HepG2 (cell line): ENCODE measurements around the gene STARD13. TPM values are rescaled to one million over a fixed set of nuclear protein-coding genes. Genes with fewer than 3 reads are reported as not detected.

ENCODE experiments used
- ATAC-seq: fragments of 200-7000 bp; cut with Tn5 transposase; 3 replicates; pipeline ENCODE4 v1.9.1; 2020; ENCODE audit warnings: mild to moderate bottlenecking, moderate library complexity
- BruUV-seq: library from RNA; stranded (reverse); fragments of 400-500 nt; replicated peaks from 2 replicates; lab custom pipeline; 2021; lab: Mats Ljungman, UMichigan
- CTCF ChIA-PET: fragments of 300-600 bp; formaldehyde crosslinking; extraction: SDS; loops from one replicate; lab custom pipeline; 2021; ENCODE audit warnings: low total read pairs, inconsistent platforms, low intra/inter-chr PET ratio; lab: Yijun Ruan, JAX
- POLR2A ChIA-PET: fragments of 350-600 bp; sonication (Branson Sonifier 250); formaldehyde crosslinking; loops from one replicate; lab custom pipeline; 2020; ENCODE audit warnings: antibody characterized with exemption, inconsistent platforms; lab: Yijun Ruan, JAX
- DNase-seq: peaks from one replicate; pipeline ENCODE4 v3.0.0-alpha.2; 2015; ENCODE audit warnings: low spot score
- FAIRE-seq: peaks from 3 replicates; lab custom pipeline; 2011; peaks lifted over from hg19 to GRCh38; lab: Jason Lieb, UNC
- H2AFZ ChIP-seq: one replicate; pipeline ENCODE4 v1.6.1; 2011; ENCODE audit warnings: low read length, inconsistent platforms
- H3K27ac ChIP-seq: fragments of 300-600 bp; 3 replicates; pipeline ENCODE4 v1.8.0; 2011; ENCODE audit warnings: mixed run types, mild to moderate bottlenecking, mixed read lengths, low read length, inconsistent platforms; ENCODE audit not compliant: insufficient read depth; ENCODE audit errors: extremely low read length
- H3K27me3 ChIP-seq, 2 experiments: fragments of 200-600 bp in 1 of 2; 2 replicates in 1 of 2; 3 replicates in 1 of 2; pipeline versions ENCODE4 v1.6.0 to v1.8.0; 2011; ENCODE audit warnings: low read length in 2 of 2, mild to moderate bottlenecking in 2 of 2, moderate library complexity in 2 of 2, inconsistent platforms in 1 of 2; ENCODE audit not compliant: insufficient read depth in 2 of 2, control insufficient read depth in 1 of 2
- H3K36me3 ChIP-seq, 2 experiments: fragments of 200-600 bp in 1 of 2; replicated peaks in 1 of 2; 2 replicates in 1 of 2; 3 replicates in 1 of 2; pipeline versions ENCODE4 v1.5.1 to v1.8.0; 2011; ENCODE audit warnings: low read length in 2 of 2, inconsistent platforms in 1 of 2; ENCODE audit not compliant: insufficient read depth in 2 of 2, control insufficient read depth in 1 of 2
- H3K4me1 ChIP-seq: 2 replicates; pipeline ENCODE4 v1.5.1; 2012; ENCODE audit warnings: low read length, inconsistent platforms; ENCODE audit not compliant: insufficient read depth
- H3K4me2 ChIP-seq: 2 replicates; pipeline ENCODE4 v1.6.0; 2011; ENCODE audit warnings: low read depth, low read length, inconsistent platforms
- H3K4me3 ChIP-seq, 3 experiments: fragments of 200-600 bp in 1 of 3; sonication (generic), shearing (Covaris generic) in 1 of 3; replicated peaks in 1 of 3; 2 replicates each; pipeline ENCODE4 v1.5.1; 2011 to 2016; ENCODE audit warnings: low read length in 3 of 3, inconsistent platforms in 2 of 3, low read depth in 2 of 3, mild to moderate bottlenecking in 2 of 3, control low read depth in 1 of 3, mixed read lengths in 1 of 3; ENCODE audit not compliant: insufficient read depth in 1 of 3
- H3K79me2 ChIP-seq: one replicate; pipeline ENCODE4 v1.6.1; 2011; ENCODE audit warnings: low read length, inconsistent platforms; ENCODE audit not compliant: insufficient read depth
- H3K9ac ChIP-seq: 2 replicates; pipeline ENCODE4 v1.6.0; 2011; ENCODE audit warnings: mild to moderate bottlenecking, low read depth, low read length, inconsistent platforms; ENCODE audit not compliant: insufficient read depth
- H3K9me3 ChIP-seq: 2 replicates; pipeline ENCODE4 v1.5.1; 2012; ENCODE audit warnings: mild to moderate bottlenecking, low read length
- H4K20me1 ChIP-seq: 2 replicates; pipeline ENCODE4 v1.6.0; 2011; ENCODE audit warnings: inconsistent platforms, mild to moderate bottlenecking, low read length, moderate library complexity; ENCODE audit not compliant: insufficient read depth
- ATAD3A ChIP-seq: sonication (generic); formaldehyde crosslinking; IDR thresholded peaks from 2 replicates; pipeline ENCODE4 v1.4.0; 2020; ENCODE audit warnings: missing genetic modification reagents
- BATF2 ChIP-seq: sonication (generic); formaldehyde crosslinking; IDR thresholded peaks from 2 replicates; pipeline ENCODE4 v1.8.0; 2022; ENCODE audit warnings: mild to moderate bottlenecking, missing genetic modification reagents, moderate library complexity
- GPN1 ChIP-seq: sonication (generic); formaldehyde crosslinking; IDR thresholded peaks from 2 replicates; pipeline ENCODE4 v1.5.1; 2020; ENCODE audit warnings: missing genetic modification reagents, borderline replicate concordance
- NFAT5 ChIP-seq: sonication (generic); formaldehyde crosslinking; IDR thresholded peaks from 2 replicates; pipeline ENCODE4 v1.4.0; 2020; ENCODE audit warnings: missing genetic modification reagents
- PHF20 ChIP-seq: sonication (generic); formaldehyde crosslinking; IDR thresholded peaks from 2 replicates; pipeline ENCODE4 v1.5.0; 2020; ENCODE audit warnings: mild to moderate bottlenecking, missing genetic modification reagents
- POLR2A ChIP-seq, 2 experiments: IDR thresholded peaks; 2 replicates each; pipeline ENCODE4 v1.6.1; 2011; ENCODE audit warnings: low read depth in 2 of 2, low read length in 2 of 2, mild to moderate bottlenecking in 1 of 2, moderate library complexity in 1 of 2; ENCODE audit not compliant: insufficient read depth in 1 of 2
- REL ChIP-seq: sonication (generic); formaldehyde crosslinking; conservative IDR thresholded peaks from 2 replicates; pipeline ENCODE4 v1.8.0; 2022; ENCODE audit warnings: mild to moderate bottlenecking, missing genetic modification reagents, moderate library complexity
- SP140L ChIP-seq: sonication (generic); formaldehyde crosslinking; IDR thresholded peaks from 2 replicates; pipeline ENCODE4 v1.4.0; 2020; ENCODE audit warnings: missing genetic modification reagents, borderline replicate concordance
- ZBTB33 ChIP-seq: sonication (generic); formaldehyde crosslinking; IDR thresholded peaks from 2 replicates; pipeline ENCODE4 v1.4.0; 2020; ENCODE audit warnings: missing genetic modification reagents
- ZFP90 ChIP-seq: sonication (generic); formaldehyde crosslinking; IDR thresholded peaks from 2 replicates; pipeline ENCODE4 v1.8.0; 2022; ENCODE audit warnings: missing genetic modification reagents, mild to moderate bottlenecking, inconsistent platforms, borderline replicate concordance
- ZKSCAN1 ChIP-seq: fragments of 150-350 bp; IDR thresholded peaks from 2 replicates; pipeline ENCODE4 v1.6.1; 2014; ENCODE audit warnings: low read length
- ZNF230 ChIP-seq: sonication (generic); formaldehyde crosslinking; IDR thresholded peaks from 2 replicates; pipeline ENCODE4 v1.4.0; 2020; ENCODE audit warnings: mild to moderate bottlenecking, missing genetic modification reagents
- ZNF326 ChIP-seq: sonication (generic); formaldehyde crosslinking; IDR thresholded peaks from 2 replicates; pipeline ENCODE4 v1.4.0; 2020; ENCODE audit warnings: missing genetic modification reagents, borderline replicate concordance
- ZNF354B ChIP-seq: sonication (generic); formaldehyde crosslinking; IDR thresholded peaks from 2 replicates; pipeline ENCODE4 v1.8.0; 2022; ENCODE audit warnings: mild to moderate bottlenecking, missing genetic modification reagents
- ZNF570 ChIP-seq: sonication (generic); formaldehyde crosslinking; IDR thresholded peaks from 2 replicates; pipeline ENCODE4 v1.4.0; 2020; ENCODE audit warnings: mild to moderate bottlenecking, missing genetic modification reagents, borderline replicate concordance
- WGBS: methylation state at CpG from one replicate; pipeline ENCODE4 v1.1.6; 2017; ENCODE audit warnings: low lambda C conversion rate; 5-methylcytosine and 5-hydroxymethylcytosine counted together
- in situ Hi-C: cut with HindIII; loops from 2 replicates; pipeline ENCODE4 v1.10.0; 2017; ENCODE audit warnings: low pct_unique_long_range_greater_than_20kb; ENCODE audit not compliant: extremely low pct_ligation_motif_present
- intact Hi-C: fragments of 100-400 bp; cut with micrococcal nuclease; formaldehyde crosslinking; loops from one replicate; pipeline ENCODE4 v1.10.0; 2022; ENCODE audit not compliant: unreplicated experiment
- polyA plus RNA-seq, 8 experiments: library from polyadenylated mRNA; depleted of rRNA in 3 of 8; stranded (reverse) in 7 of 8; unstranded in 1 of 8; fragments of >200 nt; fragmentation: Illumina TruSeq in 4 of 8; extraction: Trizol in 4 of 8; gene quantifications; 2 replicates each; pipeline versions ENCODE4 v1.2.1 to v1.2.3, GENCODE V29; 2011 to 2016; ENCODE audit warnings: low read depth in 4 of 8, missing spikeins in 1 of 8, mixed read lengths in 1 of 8; ENCODE audit not compliant: insufficient read depth in 1 of 8
- total RNA-seq, 5 experiments: library from RNA; depleted of rRNA; stranded (reverse); fragments of >200 nt; fragmentation: Illumina TruSeq; extraction: Trizol; gene quantifications; 2 replicates each; pipeline ENCODE4 v1.2.3, GENCODE V29; 2016; ENCODE audit warnings: low read depth in 1 of 5
- TF ChIP-seq, protein P1 (sequence below): sonication (generic); IDR thresholded peaks from 2 replicates; pipeline ENCODE4 v1.6.1; 2016; ENCODE audit warnings: low read depth, borderline replicate concordance
- TF ChIP-seq, protein P2 (sequence below): IDR thresholded peaks from 2 replicates; pipeline ENCODE4 v1.6.1; 2018; ENCODE audit warnings: missing genetic modification reagents

Gene STARD13
- total and polyA plus RNA-seq, 2 of the 13 experiments (the other 11 are each of a cell fraction or from before 2014, with no cell fraction given) = 12.8 to 14.3 TPM

GRCh38 chr13:33078263-33078662, 207.3 kb downstream of the STARD13 start:
- FAIRE-seq (no peak), DNase-seq (no peak), ATAC-seq (no peak)
- no peaks in the 10 kb centered on the region for H4K20me1 ChIP-seq
- no peaks in the 10 kb centered on the region for H3K9me3 ChIP-seq
- H3K4me1 ChIP-seq = peaks cover 4% of the 10 kb centered on the region; the same call in 1 of the 2 replicates
- H3K79me2 ChIP-seq = no peaks in the 10 kb centered on the region
- WGBS = 71% methylated on average over 3 of the region's 3 CpGs
- H3K36me3 ChIP-seq = no peaks in the 10 kb centered on the region
- ChIA-PET POLR2A (no interaction called here), CTCF (no interaction called here)
- no peak overlapping the region for H3K4me2 ChIP-seq
- no peak overlapping the region for H3K27ac ChIP-seq
- H3K27me3 ChIP-seq = no peaks in the 10 kb centered on the region
- intact Hi-C loops = no loop called here
- H2AFZ ChIP-seq = no peak overlapping the region
- H3K9ac ChIP-seq = no peak overlapping the region
- no TSS peak for BruUV-seq
- no peak overlapping the region for H3K4me3 ChIP-seq
- in situ Hi-C loops = no loop called here
- no peak for TF ChIP-seq ZFP90 (CRISPR knock-in tag)
- TF ChIP-seq, protein P1, sequence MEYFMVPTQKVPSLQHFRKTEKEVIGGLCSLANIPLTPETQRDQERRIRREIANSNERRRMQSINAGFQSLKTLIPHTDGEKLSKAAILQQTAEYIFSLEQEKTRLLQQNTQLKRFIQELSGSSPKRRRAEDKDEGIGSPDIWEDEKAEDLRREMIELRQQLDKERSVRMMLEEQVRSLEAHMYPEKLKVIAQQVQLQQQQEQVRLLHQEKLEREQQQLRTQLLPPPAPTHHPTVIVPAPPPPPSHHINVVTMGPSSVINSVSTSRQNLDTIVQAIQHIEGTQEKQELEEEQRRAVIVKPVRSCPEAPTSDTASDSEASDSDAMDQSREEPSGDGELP = no peak
- TF ChIP-seq ZNF326 (CRISPR knock-in tag) = no peak
- no peak for TF ChIP-seq NFAT5 (CRISPR knock-in tag)
- no peak for TF ChIP-seq REL (CRISPR knock-in tag)
- TF ChIP-seq, protein P2, sequence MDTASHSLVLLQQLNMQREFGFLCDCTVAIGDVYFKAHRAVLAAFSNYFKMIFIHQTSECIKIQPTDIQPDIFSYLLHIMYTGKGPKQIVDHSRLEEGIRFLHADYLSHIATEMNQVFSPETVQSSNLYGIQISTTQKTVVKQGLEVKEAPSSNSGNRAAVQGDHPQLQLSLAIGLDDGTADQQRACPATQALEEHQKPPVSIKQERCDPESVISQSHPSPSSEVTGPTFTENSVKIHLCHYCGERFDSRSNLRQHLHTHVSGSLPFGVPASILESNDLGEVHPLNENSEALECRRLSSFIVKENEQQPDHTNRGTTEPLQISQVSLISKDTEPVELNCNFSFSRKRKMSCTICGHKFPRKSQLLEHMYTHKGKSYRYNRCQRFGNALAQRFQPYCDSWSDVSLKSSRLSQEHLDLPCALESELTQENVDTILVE (CRISPR knock-in tag) = no peak
- no peak for TF ChIP-seq ZNF230 (CRISPR knock-in tag)
- no peak for TF ChIP-seq SP140L (CRISPR knock-in tag)
- TF ChIP-seq ATAD3A = no peak
- no peak for TF ChIP-seq ZNF570 (CRISPR knock-in tag)
- no peak for TF ChIP-seq POLR2A (IDR thresholded peaks at IDR 0.05; ENCODE audit: insufficient read depth in 1 of 2, low read depth in 2 of 2, low read length in 2 of 2)
- TF ChIP-seq ZNF354B (CRISPR knock-in tag) = no peak
- TF ChIP-seq PHF20 (CRISPR knock-in tag) = no peak
- no peak for TF ChIP-seq BATF2 (CRISPR knock-in tag)
- TF ChIP-seq ZKSCAN1 = no peak
- TF ChIP-seq GPN1 (CRISPR knock-in tag) = no peak
- TF ChIP-seq ZBTB33 (CRISPR knock-in tag) = no peak
